Measurements from ENCODE around the gene TMEM270.
"Not testable (repeated sequence)": the region's sequence is repeated elsewhere in the genome, so short reads cannot be mapped to it uniquely, and the experiment has no call there.

TMEM270 gene

GRCh38 chr7:73860859-73861258 lies at the start of gene TMEM270:
Gene TMEM270 (plus strand): TSS chr7:73861159. CDS start chr7:73861195, 36 bp downstream.
- DNase-seq: no peak

GRCh38 chr7:73811760-73812168 lies 49.2 kb upstream of the TMEM270 start:
- DNase-seq: no peak

GRCh38 chr7:73812996-73813395 lies 48.0 kb upstream of the TMEM270 start:
- no peak for DNase-seq

GRCh38 chr7:73815436-73815835 lies 45.5 kb upstream of the TMEM270 start:
- no peak for DNase-seq

GRCh38 chr7:73817121-73817520 lies 43.8 kb upstream of the TMEM270 start:
- no peak for DNase-seq

- DNase-seq: no peak
Measured at GRCh38 chr7:73820013-73820412, 40.9 kb upstream of the TMEM270 start.

GRCh38 chr7:73821597-73822285 lies 39.2 kb upstream of the TMEM270 start:
- DNase-seq: not testable (repeated sequence)

GRCh38 chr7:73822319-73823173 lies 38.4 kb upstream of the TMEM270 start:
- DNase-seq: no peak

GRCh38 chr7:73823257-73823656 lies 37.7 kb upstream of the TMEM270 start:
- no peak for DNase-seq

GRCh38 chr7:73823873-73824592 lies 36.9 kb upstream of the TMEM270 start:
- DNase-seq: no peak

GRCh38 chr7:73824986-73825385 lies 36.0 kb upstream of the TMEM270 start:
- no peak for DNase-seq

GRCh38 chr7:73827567-73828106 lies 33.3 kb upstream of the TMEM270 start:
- DNase-seq: no peak

GRCh38 chr7:73828107-73828803 lies 32.7 kb upstream of the TMEM270 start:
- DNase-seq: no peak

GRCh38 chr7:73828972-73829371 lies 32.0 kb upstream of the TMEM270 start:
- no peak for DNase-seq

- DNase-seq: no peak
Measured at GRCh38 chr7:73829505-73829904, 31.5 kb upstream of the TMEM270 start.

- DNase-seq: no peak
Measured at GRCh38 chr7:73829921-73830680, 30.9 kb upstream of the TMEM270 start.

GRCh38 chr7:73830681-73831583 lies 30.0 kb upstream of the TMEM270 start, which contains the start of gene CLDN4:
Gene CLDN4 (plus strand): TSS chr7:73830996. CDS start chr7:73831202, 206 bp downstream.
- DNase-seq: no peak

- no peak for DNase-seq
Measured at GRCh38 chr7:73831584-73831833, 29.4 kb upstream of the TMEM270 start.

GRCh38 chr7:73831834-73832651 lies 28.9 kb upstream of the TMEM270 start:
- no peak for DNase-seq

- no peak for DNase-seq
Measured at GRCh38 chr7:73832806-73833205, 28.2 kb upstream of the TMEM270 start.
